ENCODE measurements around the gene POGLUT3. TPM values are rescaled to one million over a fixed set of nuclear protein-coding genes. Genes with fewer than 3 reads are reported as not detected.

Gene POGLUT3
- 100 to 1,000 TPM in 1 of 4 donors, 10 to 100 TPM in 3; 30.0 to 106 (median 51.1) TPM for total RNA-seq

- peak within 1 kb of the TSS; percentile 96 to 99 for H3K27ac ChIP-seq
- peak within 1 kb of the TSS; percentile 55 to 83 for H3K4me3 ChIP-seq
- H3K4me1 ChIP-seq, result no peaks in the 10 kb centered on the region
- TF ChIP-seq POLR2A (IDR thresholded peaks at IDR 0.05), result peak; percentile 22 to 36
- TF ChIP-seq CTCF (IDR thresholded peaks at IDR 0.05), result peak in 1 of 4 experiments; percentile 31
- peak; percentile 45 to 65 for DNase-seq
- intact Hi-C loops (cut with DNase I; ENCODE audit: low total_unique reads), result no loop called here
- no peaks in the 10 kb centered on the region for H3K27me3 ChIP-seq
- no peaks in the 10 kb centered on the region for H3K9me3 ChIP-seq
- H3K36me3 ChIP-seq, result no peaks in the 10 kb centered on the region
These were observed at the start of gene POGLUT3 for GRCh38 chr11:108498046-108498815. Gene POGLUT3, minus strand, starts transcription at chr11:108498384. Its CDS starts 18 bp downstream, at chr11:108498366.

- intact Hi-C loops (cut with DNase I; ENCODE audit: low total_unique reads), result no loop called here
- Histone ChIP-seq H3K4me3 (no peak overlapping the region), H3K36me3 (no peaks in the 10 kb centered on the region), H3K27me3 (no peaks in the 10 kb centered on the region), H3K4me1 (no peaks in the 10 kb centered on the region), H3K9me3 (no peaks in the 10 kb centered on the region), H3K27ac (no peak overlapping the region)
- DNase-seq, result no peak
- TF ChIP-seq CTCF (IDR thresholded peaks at IDR 0.05) (no peak), POLR2A (IDR thresholded peaks at IDR 0.05) (no peak)
These were observed 47.8 kb upstream of the POGLUT3 start for GRCh38 chr11:108545909-108546501.

GRCh38 chr11:108543316-108543964, 45.3 kb upstream of the POGLUT3 start:
- H3K4me1 ChIP-seq, result no peaks in the 10 kb centered on the region
- H3K27me3 ChIP-seq, result no peaks in the 10 kb centered on the region
- H3K36me3 ChIP-seq, result no peaks in the 10 kb centered on the region
- H3K9me3 ChIP-seq, result no peaks in the 10 kb centered on the region
- DNase-seq, result no peak
- intact Hi-C loops (cut with DNase I; ENCODE audit: low total_unique reads), result no loop called here
- H3K27ac ChIP-seq, result no peak overlapping the region
- TF ChIP-seq CTCF (IDR thresholded peaks at IDR 0.05) (no peak), POLR2A (IDR thresholded peaks at IDR 0.05) (no peak)
- no peak overlapping the region for H3K4me3 ChIP-seq

GRCh38 chr11:108541531-108541930, 43.3 kb upstream of the POGLUT3 start:
- Histone ChIP-seq H3K9me3 (no peaks in the 10 kb centered on the region), H3K27ac (no peak overlapping the region), H3K4me1 (no peaks in the 10 kb centered on the region), H3K36me3 (no peaks in the 10 kb centered on the region), H3K27me3 (no peaks in the 10 kb centered on the region), H3K4me3 (no peak overlapping the region)
- no peak for DNase-seq
- TF ChIP-seq CTCF (IDR thresholded peaks at IDR 0.05) (no peak), POLR2A (IDR thresholded peaks at IDR 0.05) (no peak)
- intact Hi-C loops (cut with DNase I; ENCODE audit: low total_unique reads), result no loop called here

- Histone ChIP-seq H3K4me3 (no peak overlapping the region), H3K9me3 (no peaks in the 10 kb centered on the region), H3K27ac (no peak overlapping the region), H3K4me1 (no peaks in the 10 kb centered on the region), H3K27me3 (no peaks in the 10 kb centered on the region), H3K36me3 (no peaks in the 10 kb centered on the region)
- TF ChIP-seq CTCF (IDR thresholded peaks at IDR 0.05), result no peak
- no peak for TF ChIP-seq POLR2A (IDR thresholded peaks at IDR 0.05)
- intact Hi-C loops (cut with DNase I; ENCODE audit: low total_unique reads), result no loop called here
- DNase-seq, result no peak
These were observed 40.3 kb upstream of the POGLUT3 start for GRCh38 chr11:108538502-108538901.

All from uterus (tissue), 4 donors.